ENCODE data around the gene AGPAT1.
"Not testable (repeated sequence)": the region's sequence is repeated elsewhere in the genome, so short reads cannot be mapped to it uniquely, and the experiment has no call there.

The AGPAT1 gene, protein sequence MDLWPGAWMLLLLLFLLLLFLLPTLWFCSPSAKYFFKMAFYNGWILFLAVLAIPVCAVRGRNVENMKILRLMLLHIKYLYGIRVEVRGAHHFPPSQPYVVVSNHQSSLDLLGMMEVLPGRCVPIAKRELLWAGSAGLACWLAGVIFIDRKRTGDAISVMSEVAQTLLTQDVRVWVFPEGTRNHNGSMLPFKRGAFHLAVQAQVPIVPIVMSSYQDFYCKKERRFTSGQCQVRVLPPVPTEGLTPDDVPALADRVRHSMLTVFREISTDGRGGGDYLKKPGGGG

DNA sequence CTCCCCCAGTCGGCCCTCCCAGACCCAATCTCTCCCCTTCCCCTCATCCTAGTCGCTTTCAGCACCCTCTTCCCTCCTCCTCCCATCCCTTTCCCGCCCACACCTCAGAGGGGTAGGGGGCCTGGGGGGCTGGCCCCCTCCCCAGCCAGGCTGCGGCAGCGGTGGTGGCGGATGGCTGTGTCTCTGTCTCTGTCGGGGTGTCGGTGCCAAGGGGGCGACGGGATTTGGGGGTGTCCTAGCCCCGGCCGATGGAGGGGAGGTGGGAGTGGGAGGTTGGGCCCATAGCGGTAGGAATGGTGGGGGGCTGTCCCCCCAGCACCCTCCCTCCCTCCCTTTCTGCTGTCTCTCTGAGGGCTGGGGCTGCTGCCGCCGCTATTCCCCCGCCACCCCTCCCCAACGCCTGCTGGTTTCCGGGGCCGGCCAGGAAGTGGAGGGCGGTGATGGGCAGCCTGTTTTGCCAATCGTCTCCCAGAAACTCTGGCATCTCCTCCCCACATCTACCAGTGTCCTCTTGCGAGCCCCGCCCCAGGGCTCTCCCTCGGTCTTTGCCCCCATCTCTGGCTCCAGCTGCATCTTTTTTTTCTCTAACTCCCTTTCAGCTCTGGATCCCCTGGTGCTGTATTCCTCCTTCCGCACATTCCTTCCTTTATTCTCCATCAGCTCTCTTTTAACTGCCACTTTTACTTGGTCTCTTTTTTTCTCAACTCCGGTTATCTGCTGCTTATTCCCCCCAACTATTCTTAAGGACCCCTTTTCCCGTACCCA, at the start of gene AGPAT1:
TSS of gene AGPAT1 (minus strand) at position 374 of the 765 bp plus-strand sequence. CDS start 4,588 bp downstream, outside the sequence.
- DNase-seq: peak; percentile 95 to 97

- DNase-seq: no peak
Measured at GRCh38 chr6:32224696-32225095, 48.8 kb upstream of the AGPAT1 start.

GRCh38 chr6:32223258-32224235, 47.7 kb upstream of the AGPAT1 start, which contains the start of gene NOTCH4:
TSS of gene NOTCH4 (minus strand) at chr6:32224067. CDS start at chr6:32223928, 139 bp downstream.
- DNase-seq: no peak

DNA sequence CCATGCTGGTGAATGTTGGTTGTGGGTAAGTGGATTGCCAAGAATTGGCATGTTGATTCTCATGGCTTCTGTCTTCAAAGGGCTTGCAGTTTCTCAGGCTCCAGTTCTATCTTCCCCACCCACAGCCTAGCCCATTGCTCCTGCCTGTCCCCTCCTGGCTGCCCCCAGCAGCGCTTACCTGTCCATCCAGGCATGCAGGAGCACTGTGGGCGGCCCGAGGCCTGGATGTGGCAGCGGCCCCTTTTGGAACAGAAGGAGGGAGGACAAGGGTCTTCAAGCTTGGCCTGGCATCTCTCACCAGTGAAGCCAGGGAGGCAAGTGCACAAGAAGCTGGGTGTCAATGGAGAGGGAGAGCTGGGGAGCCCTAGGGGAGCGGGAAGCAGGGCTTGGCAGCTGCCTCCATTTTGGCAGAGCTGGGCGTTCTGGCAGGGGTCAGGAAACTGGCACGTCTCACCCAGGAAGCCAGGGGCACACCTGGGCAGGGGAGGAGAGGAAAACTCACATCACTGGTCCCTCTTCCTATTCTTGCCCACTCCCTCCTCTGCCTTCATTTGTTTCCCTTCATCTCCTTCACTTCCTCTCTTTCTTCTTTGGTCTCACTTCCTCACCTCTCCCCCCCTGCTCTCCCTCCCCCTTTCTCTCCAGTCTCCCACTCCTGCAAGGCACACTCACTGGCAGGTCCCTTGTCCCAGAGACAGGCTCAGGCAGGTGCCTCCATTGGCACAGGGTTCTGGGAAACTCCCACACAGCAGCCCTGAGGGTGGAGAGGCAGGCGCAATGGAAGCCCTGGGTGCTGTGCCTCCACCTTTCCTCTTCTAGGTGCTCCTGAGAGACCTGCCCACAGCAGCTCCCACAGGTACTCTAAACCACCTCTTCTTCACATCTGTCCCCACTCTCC, 46.7 kb upstream of the AGPAT1 start:
- DNase-seq: no peak

DNA sequence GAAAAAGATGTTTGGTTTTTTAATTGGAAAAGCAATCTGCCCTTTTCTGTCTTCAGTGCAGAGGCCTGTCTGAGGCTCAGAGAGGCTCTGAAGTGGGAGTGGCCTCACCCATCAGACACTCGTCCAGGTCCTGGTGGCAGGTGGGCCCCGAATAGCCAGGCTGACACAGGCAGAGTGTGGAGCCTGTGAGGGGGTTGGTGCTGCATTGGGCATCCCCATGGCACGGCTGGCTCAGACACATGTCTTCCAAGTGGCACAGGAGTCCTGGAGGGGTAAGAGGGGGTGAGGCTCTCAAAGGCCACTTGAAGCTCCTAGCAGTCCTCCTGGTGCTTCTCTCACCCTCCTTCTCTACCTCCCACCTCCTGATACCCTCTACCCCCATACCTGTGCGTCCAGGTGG, 44.1 kb upstream of the AGPAT1 start:
- DNase-seq: no peak

GRCh38 chr6:32218167-32218566, 42.3 kb upstream of the AGPAT1 start:
- no peak for DNase-seq

DNA sequence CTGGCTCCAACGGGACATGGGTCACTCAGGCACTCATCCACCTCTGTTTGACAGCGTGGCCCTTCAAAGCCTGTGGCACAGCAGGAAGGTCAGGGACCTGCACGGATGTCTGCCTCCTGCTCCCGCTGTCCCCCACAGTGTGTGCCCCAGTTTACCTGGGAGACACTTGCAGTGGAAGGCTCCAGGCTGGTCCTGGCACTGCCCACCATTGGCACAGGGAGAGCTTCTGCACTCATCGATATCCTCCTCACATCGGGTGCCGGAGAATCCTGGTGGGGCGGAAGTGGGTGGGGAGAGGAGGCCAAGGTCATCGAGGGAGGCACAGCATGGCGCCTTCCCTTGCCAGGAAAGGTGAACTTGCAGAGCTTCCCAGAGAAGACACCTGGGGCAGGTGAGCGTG, 41.1 kb upstream of the AGPAT1 start:
- no peak for DNase-seq

DNA sequence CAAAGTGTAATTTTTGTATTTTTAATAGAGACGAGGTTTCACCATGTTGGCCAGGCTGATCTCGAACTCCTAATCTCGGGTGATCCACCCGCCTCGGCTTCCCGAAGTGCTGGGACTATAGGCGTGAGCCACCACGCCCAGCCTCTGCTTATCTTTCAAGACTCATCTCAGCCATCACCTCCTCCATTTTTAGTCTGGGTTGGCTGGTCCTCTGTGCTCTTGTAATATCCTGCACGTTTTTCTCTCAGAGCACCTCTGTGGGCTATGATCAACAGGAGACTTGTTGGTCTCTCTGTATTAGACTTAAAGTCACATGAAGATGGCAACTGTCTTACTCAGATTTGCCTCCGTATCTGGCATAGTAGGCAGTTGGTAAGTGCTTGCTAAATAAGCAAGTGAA, 40.4 kb upstream of the AGPAT1 start:
- DNase-seq: no peak

DNA sequence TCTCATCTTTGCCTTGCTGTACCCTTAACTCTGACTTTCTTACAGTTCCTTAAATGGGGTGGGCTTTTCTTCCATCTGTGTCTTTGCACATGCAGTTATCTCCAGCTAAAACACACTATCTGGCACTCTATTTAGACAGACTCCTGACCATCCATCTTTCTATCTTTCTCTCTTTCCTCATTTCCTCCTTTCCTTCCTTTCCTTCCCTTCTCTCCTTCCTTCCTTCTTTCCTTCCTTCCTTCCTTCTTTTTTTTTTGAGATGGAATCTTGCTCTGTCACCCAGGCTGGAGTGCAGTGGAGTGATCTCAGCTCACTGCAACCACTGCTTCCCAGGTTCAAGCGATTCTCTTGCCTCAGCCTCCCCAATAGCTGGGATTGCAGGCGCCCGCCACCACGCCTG, 39.7 kb upstream of the AGPAT1 start:
- DNase-seq: no peak

DNA sequence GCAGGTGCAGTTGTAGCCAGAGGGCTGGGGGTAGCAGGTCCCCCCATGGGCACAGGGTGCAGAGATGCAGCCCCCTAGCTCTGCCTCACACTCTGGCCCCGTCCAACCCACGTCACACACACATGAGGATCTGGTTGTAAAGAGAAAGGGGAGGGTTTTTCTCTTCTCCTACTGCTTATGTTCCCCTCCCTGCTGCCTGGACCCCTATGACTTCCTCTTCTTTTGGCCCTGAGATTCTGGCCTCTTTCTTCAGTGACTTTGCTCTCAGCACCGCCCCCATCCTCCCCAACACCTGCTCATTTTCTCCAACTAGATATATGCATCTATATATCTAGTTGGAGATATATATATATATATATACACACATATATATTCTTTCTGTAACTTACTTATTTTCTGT, 38.2 kb upstream of the AGPAT1 start:
- no peak for DNase-seq

- no peak for DNase-seq
Measured at GRCh38 chr6:32213649-32214048, 37.8 kb upstream of the AGPAT1 start.

GRCh38 chr6:32212076-32212760, 36.3 kb upstream of the AGPAT1 start:
- DNase-seq: no peak

GRCh38 chr6:32211432-32211831, 35.5 kb upstream of the AGPAT1 start:
- not testable (repeated sequence) for DNase-seq

- no peak for DNase-seq
Measured at GRCh38 chr6:32210191-32210601, 34.3 kb upstream of the AGPAT1 start.

- DNase-seq: no peak
Measured at GRCh38 chr6:32208996-32209395, 33.1 kb upstream of the AGPAT1 start.

DNA sequence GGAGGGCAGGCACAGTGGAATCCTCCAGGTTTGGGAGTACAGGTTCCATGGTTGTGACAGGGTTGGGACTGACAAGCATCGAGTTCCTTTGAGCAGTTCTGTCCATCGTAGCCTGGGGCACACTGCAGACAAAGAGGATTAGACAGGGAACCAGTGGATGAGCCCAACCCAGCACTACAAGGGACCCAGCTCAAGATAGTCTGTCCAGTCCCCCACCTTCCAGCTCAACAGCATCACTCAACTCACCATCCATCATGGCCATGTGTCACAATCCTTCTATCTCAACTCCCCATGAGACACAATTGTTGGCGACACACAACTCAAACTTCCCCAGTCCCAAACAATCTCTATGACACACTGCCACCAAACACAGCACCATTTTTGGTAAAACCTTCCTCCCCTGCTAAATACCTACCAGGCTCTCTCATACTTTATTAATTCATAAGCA, 28.4 kb upstream of the AGPAT1 start:
- DNase-seq: no peak

DNA sequence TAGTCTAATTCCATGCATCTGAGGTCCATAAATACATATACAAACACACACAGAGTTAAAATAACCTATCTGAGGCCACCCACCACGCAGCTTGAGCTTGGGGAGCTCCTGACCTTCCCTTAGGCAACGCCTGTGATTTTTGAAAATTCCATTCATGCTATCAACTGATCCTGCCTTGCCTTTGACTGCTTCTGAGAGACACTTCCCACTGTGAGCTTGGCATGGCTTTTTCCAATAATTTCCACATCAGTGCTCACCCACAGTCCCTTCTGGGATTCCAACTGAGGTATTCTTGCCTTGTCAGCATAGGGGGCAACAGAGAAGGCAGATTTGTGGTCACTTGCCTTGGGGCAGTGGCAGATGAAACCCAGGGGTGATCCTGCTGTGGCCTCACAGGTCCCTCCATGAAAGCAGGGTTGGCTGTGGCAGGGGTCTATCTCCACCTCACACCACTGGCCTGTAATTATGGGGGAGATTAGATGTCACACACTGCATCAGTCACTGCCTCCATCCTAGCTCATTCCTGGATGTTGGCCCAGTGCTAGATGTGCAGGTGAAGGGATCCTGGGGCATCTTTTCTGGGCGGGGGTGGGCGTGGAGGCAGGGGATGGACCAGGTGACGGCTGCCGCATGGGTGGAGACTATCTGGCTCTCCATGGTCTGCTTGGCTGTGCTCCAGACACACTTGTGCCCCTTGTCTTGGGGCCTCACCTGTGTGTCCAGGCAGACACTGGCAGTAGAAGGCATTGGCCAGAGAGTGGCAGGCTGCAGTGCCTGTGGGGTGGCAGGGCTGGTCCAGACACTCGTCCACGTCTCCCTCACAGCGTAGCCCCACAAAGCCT, 27.8 kb upstream of the AGPAT1 start:
- no peak for DNase-seq

DNA sequence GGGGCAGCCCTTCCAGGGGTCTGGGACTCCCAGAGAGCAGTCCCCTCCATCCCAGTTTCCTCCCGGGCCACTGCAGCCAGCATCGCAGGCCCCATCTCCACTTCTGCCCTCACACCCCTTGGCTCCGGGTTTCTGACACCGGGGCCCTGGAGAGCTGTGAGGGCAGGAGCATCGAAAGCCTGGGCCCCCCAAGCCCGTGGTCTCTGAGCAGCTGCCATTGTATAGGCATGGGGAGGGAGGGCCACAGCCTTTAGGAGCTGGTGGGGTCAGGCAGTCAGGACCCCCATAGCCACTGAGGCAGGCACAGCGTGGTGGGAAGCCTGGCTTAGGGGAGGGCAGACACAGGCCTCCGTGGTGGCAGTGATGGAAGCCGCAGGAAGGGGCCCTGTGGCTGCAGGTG, 26.3 kb upstream of the AGPAT1 start:
- DNase-seq: no peak

- no peak for DNase-seq
Measured at GRCh38 chr6:32200711-32201475, 25.0 kb upstream of the AGPAT1 start.

DNA sequence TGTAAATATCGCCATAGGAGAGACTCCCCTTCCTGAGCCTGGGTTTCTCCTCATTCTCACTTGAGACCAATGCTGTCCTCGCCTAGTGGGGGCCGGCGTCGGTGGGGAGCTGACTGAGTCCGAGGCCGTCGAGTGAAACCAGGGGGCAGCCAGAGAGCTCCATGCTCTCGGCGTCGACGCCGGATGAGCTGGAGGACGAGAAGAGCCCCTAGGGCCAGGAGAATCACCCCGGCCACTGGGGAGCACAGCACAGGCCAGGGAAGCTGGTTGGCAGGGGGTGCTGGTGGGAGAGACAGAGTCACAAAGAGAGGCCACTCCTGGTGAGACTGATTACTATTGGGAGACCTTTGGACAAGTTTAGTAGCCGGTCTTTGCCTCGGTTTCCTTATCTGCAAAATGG, 23.0 kb upstream of the AGPAT1 start:
- no peak for DNase-seq
